ENCODE data around the gene GNLY. TPM values are rescaled to one million over a fixed set of nuclear protein-coding genes. Genes with fewer than 3 reads are reported as not detected.

GNLY gene
- total and polyA plus RNA-seq, 2 donors (not counting 3 experiments of a cell fraction or from before 2014, with no cell fraction given), result not detected

GRCh38 chr2:85741833-85742455 lies 47.8 kb downstream of the GNLY start:
- FAIRE-seq (no peak), DNase-seq (ENCODE audit: low read depth, low spot score) (peak; percentile 87)
- Histone ChIP-seq H3K36me3 (ENCODE audit: control insufficient read depth in 2 of 2, extremely low read depth in 1 of 2, insufficient read depth in 2 of 2, low read length in 2 of 2) (no peaks in the 10 kb centered on the region), H3K4me2 (ENCODE audit: insufficient read depth, low read length) (peak overlapping the region; percentile 18), H3K27ac (ENCODE audit: insufficient read depth, low read depth, low read length) (peak overlapping the region; percentile 97), H3K9me1 (replicated peaks; ENCODE audit: control insufficient read depth, extremely low read depth, insufficient read depth, low read length) (no peaks in the 10 kb centered on the region), H3K9me3 (replicated peaks; ENCODE audit: control insufficient read depth, insufficient read depth, low read length) (no peaks in the 10 kb centered on the region), H4K20me1 (replicated peaks; ENCODE audit: control insufficient read depth, extremely low read depth, insufficient read depth, low read length) (no peaks in the 10 kb centered on the region), H3K9ac (replicated peaks; ENCODE audit: extremely low read depth, insufficient read depth, low read length) (peak overlapping the region; percentile 90), H3K4me1 (ENCODE audit: control insufficient read depth, extremely low read depth, insufficient read depth, low read length) (peaks cover 30% of the 10 kb centered on the region), H2AFZ (ENCODE audit: low read depth, low read length) (peak overlapping the region; percentile 0), H3K79me2 (ENCODE audit: control insufficient read depth, insufficient read depth, low read length) (no peaks in the 10 kb centered on the region), H3K27me3 (ENCODE audit: control insufficient read depth in 2 of 2, insufficient read depth in 2 of 2, low read length in 2 of 2) (no peaks in the 10 kb centered on the region), H3K4me3 (replicated peaks in 1 of 3; ENCODE audit: insufficient read depth in 1 of 3, low read depth in 1 of 3, low read length in 3 of 3) (peak overlapping the region in 1 of 3 experiments; percentile 3)
- CTCF ChIA-PET, result interaction anchor here (0.9 to 3.6 kb wide), 17 partner anchors 9 to 147 kb away, joined by 3 to 32 read pairs (median 6); partner anchors contain the start of gene ATOH8
- dilution Hi-C loops (cut with MboI; ENCODE audit: extremely low pct_ligation_motif_present, low sequenced_read_pairs) (no loop called here), intact Hi-C loops (cut with micrococcal nuclease) (loop anchor here (1.0 kb wide), 3 partner anchors 8 to 30 kb away; no protein-coding TSS in a partner anchor)
- POLR2A ChIA-PET, result interaction anchor here (2.0 to 2.2 kb wide), 2 partner anchors 12 to 30 kb away, joined by 5 to 14 read pairs; partner anchors contain the start of gene ATOH8
- no peak for TF ChIP-seq MYC (IDR thresholded peaks at IDR 0.05; ENCODE audit: low read depth, low read length)
- TF ChIP-seq FOS (IDR thresholded peaks at IDR 0.05; ENCODE audit: borderline replicate concordance, insufficient read depth, low read length), result no peak
- TF ChIP-seq EZH2 (IDR thresholded peaks at IDR 0.05; ENCODE audit: borderline replicate concordance, low read depth, low read length, severe bottlenecking), result no peak
- TF ChIP-seq POLR2AphosphoS5 (IDR thresholded peaks at IDR 0.05; ENCODE audit: insufficient read depth, low read depth, low read length), result no peak
- no peak for TF ChIP-seq GATA2 (IDR thresholded peaks at IDR 0.05; ENCODE audit: insufficient read depth, insufficient read length, low read depth, low read length)
- no peak for TF ChIP-seq JUN (IDR thresholded peaks at IDR 0.05; ENCODE audit: borderline replicate concordance, insufficient read depth, insufficient read length, low read depth)
- TF ChIP-seq POLR2A (IDR thresholded peaks at IDR 0.05; ENCODE audit: low read depth, low read length), result no peak
- no peak for TF ChIP-seq MAX (IDR thresholded peaks at IDR 0.05; ENCODE audit: insufficient read depth, insufficient read length)
- TF ChIP-seq CTCF (IDR thresholded peaks at IDR 0.05; ENCODE audit: extremely low read depth in 1 of 2, insufficient read depth in 1 of 2, low read depth in 1 of 2, low read length in 2 of 2), result no peak
- no TSS peak for BruUV-seq (replicated peaks)

All from endothelial cell of umbilical vein (primary cell).